Effector memory CD8-positive, alpha-beta T cell (primary cell): ENCODE data around the gene ELFN1.
"Not testable (repeated sequence)": the region's sequence is repeated elsewhere in the genome, so short reads cannot be mapped to it uniquely, and the experiment has no call there.

Experiments used
- ATAC-seq: fragments of 150-1000 bp; cut with Tn5 transposase; replicated peaks from 2 replicates; pipeline ENCODE4 v1.10.0; 2021; ENCODE audit warnings: mild to moderate bottlenecking, moderate library complexity
- DNase-seq, 3 experiments: peaks; one replicate each; pipeline ENCODE4 v3.0.0; 2021
- H3K27ac Mint-ChIP-seq, 2 donors: one replicate each; pipeline ENCODE4 v1.8.0; 2022; ENCODE audit warnings: mild to moderate bottlenecking in 2 of 2, mixed read lengths in 2 of 2, moderate library complexity in 2 of 2
- H3K27me3 Mint-ChIP-seq, 2 donors: one replicate each; pipeline ENCODE4 v1.8.0; 2022; ENCODE audit warnings: mixed read lengths in 2 of 2
- H3K36me3 Mint-ChIP-seq: one replicate; pipeline ENCODE4 v1.8.0; 2022; ENCODE audit warnings: mild to moderate bottlenecking, moderate library complexity, mixed read lengths; ENCODE audit not compliant: insufficient read depth
- H3K4me1 Mint-ChIP-seq, 2 donors: one replicate each; pipeline ENCODE4 v1.8.0; 2022; ENCODE audit warnings: low read depth in 2 of 2, mixed read lengths in 2 of 2
- H3K4me3 Mint-ChIP-seq, 2 donors: one replicate each; pipeline ENCODE4 v1.8.0; 2022; ENCODE audit warnings: mild to moderate bottlenecking in 2 of 2, mixed read lengths in 2 of 2, moderate library complexity in 2 of 2
- H3K9me3 Mint-ChIP-seq, 2 donors: one replicate each; pipeline ENCODE4 v1.8.0; 2022; ENCODE audit warnings: mixed read lengths in 2 of 2

ELFN1 gene

GRCh38 chr7:1763911-1764310 lies 93.8 kb downstream of the ELFN1 start:
- DNase-seq, H3K4me1 Mint-ChIP-seq, ATAC-seq, H3K9me3 Mint-ChIP-seq, H3K27ac Mint-ChIP-seq, H3K4me3 Mint-ChIP-seq, H3K36me3 Mint-ChIP-seq: not testable (repeated sequence)
- peaks cover under 1 to 11% of the 10 kb centered on the region in 2 donors for H3K27me3 Mint-ChIP-seq

GRCh38 chr7:1765336-1765735 lies 95.3 kb downstream of the ELFN1 start:
- Mint-ChIP-seq H3K36me3 (peaks cover 3% of the 10 kb centered on the region), H3K27ac (no peak overlapping the region), H3K9me3 (no peaks in the 10 kb centered on the region), H3K4me3 (no peak overlapping the region), H3K4me1 (no peaks in the 10 kb centered on the region), H3K27me3 (peaks cover 0 to 9% of the 10 kb centered on the region in 2 donors)
- no peak for DNase-seq
- no peak for ATAC-seq

GRCh38 chr7:1767524-1767923 lies 97.4 kb downstream of the ELFN1 start:
- no peak overlapping the region for H3K27ac Mint-ChIP-seq

GRCh38 chr7:1768832-1769231 lies 98.8 kb downstream of the ELFN1 start:
- DNase-seq = no peak
- H3K9me3 Mint-ChIP-seq = no peaks in the 10 kb centered on the region
- no peak for ATAC-seq
- H3K4me1 Mint-ChIP-seq = no peaks in the 10 kb centered on the region
- peaks cover 2% of the 10 kb centered on the region for H3K36me3 Mint-ChIP-seq
- H3K4me3 Mint-ChIP-seq = no peak overlapping the region
- H3K27me3 Mint-ChIP-seq = peaks cover 0 to 25% of the 10 kb centered on the region in 2 donors
- H3K27ac Mint-ChIP-seq = no peak overlapping the region

More at GRCh38 chr7:1767524-1767923, 97.4 kb downstream of the ELFN1 start:
- no peaks in the 10 kb centered on the region for H3K9me3 Mint-ChIP-seq
- H3K4me3 Mint-ChIP-seq = no peak overlapping the region
- ATAC-seq (no peak), DNase-seq (no peak)
- H3K4me1 Mint-ChIP-seq = no peaks in the 10 kb centered on the region
- peaks cover 1% of the 10 kb centered on the region for H3K36me3 Mint-ChIP-seq
- peaks cover 0 to 15% of the 10 kb centered on the region in 2 donors for H3K27me3 Mint-ChIP-seq

- Mint-ChIP-seq H3K36me3 (peaks cover 2% of the 10 kb centered on the region), H3K4me3 (no peak overlapping the region), H3K27ac (no peak overlapping the region), H3K4me1 (no peaks in the 10 kb centered on the region), H3K27me3 (peaks cover 0 to 25% of the 10 kb centered on the region in 2 donors), H3K9me3 (no peaks in the 10 kb centered on the region)
- ATAC-seq (no peak), DNase-seq (no peak)
Observed at GRCh38 chr7:1769286-1770200, 99.5 kb downstream of the ELFN1 start.

GRCh38 chr7:1770331-1770730 lies 100.3 kb downstream of the ELFN1 start:
- H3K27ac Mint-ChIP-seq = no peak overlapping the region
- ATAC-seq (no peak), DNase-seq (no peak)
- H3K36me3 Mint-ChIP-seq = peaks cover 2% of the 10 kb centered on the region
- H3K4me1 Mint-ChIP-seq = no peaks in the 10 kb centered on the region
- no peak overlapping the region for H3K4me3 Mint-ChIP-seq
- H3K9me3 Mint-ChIP-seq = no peaks in the 10 kb centered on the region
- peaks cover 0 to 27% of the 10 kb centered on the region in 2 donors for H3K27me3 Mint-ChIP-seq

GRCh38 chr7:1775389-1775788 lies 105.3 kb downstream of the ELFN1 start:
- DNase-seq = no peak
- Mint-ChIP-seq H3K36me3 (peaks cover 2% of the 10 kb centered on the region), H3K9me3 (no peaks in the 10 kb centered on the region)

GRCh38 chr7:1777122-1777521 lies 107.0 kb downstream of the ELFN1 start:
- ATAC-seq (no peak), DNase-seq (no peak)
- Mint-ChIP-seq H3K9me3 (no peaks in the 10 kb centered on the region), H3K36me3 (peaks cover 2% of the 10 kb centered on the region), H3K4me1 (no peaks in the 10 kb centered on the region), H3K27me3 (peaks cover 14 to 39% of the 10 kb centered on the region in 2 donors), H3K27ac (no peak overlapping the region), H3K4me3 (no peak overlapping the region)

More at GRCh38 chr7:1775389-1775788, 105.3 kb downstream of the ELFN1 start:
- no peaks in the 10 kb centered on the region for H3K4me1 Mint-ChIP-seq
- no peak overlapping the region for H3K4me3 Mint-ChIP-seq
- H3K27ac Mint-ChIP-seq = no peak overlapping the region
- peaks cover 14 to 38% of the 10 kb centered on the region in 2 donors for H3K27me3 Mint-ChIP-seq
- ATAC-seq = no peak

GRCh38 chr7:1779445-1779844 lies 109.4 kb downstream of the ELFN1 start:
- no peaks in the 10 kb centered on the region for H3K4me1 Mint-ChIP-seq
- no peak for DNase-seq
- no peak for ATAC-seq
- H3K27me3 Mint-ChIP-seq = peaks cover 14 to 35% of the 10 kb centered on the region in 2 donors
- H3K36me3 Mint-ChIP-seq = no peaks in the 10 kb centered on the region
- H3K9me3 Mint-ChIP-seq = no peaks in the 10 kb centered on the region
- H3K27ac Mint-ChIP-seq = no peak overlapping the region
- H3K4me3 Mint-ChIP-seq = no peak overlapping the region

GRCh38 chr7:1781369-1781768 lies 111.3 kb downstream of the ELFN1 start:
- peaks cover 5% of the 10 kb centered on the region for H3K36me3 Mint-ChIP-seq
- H3K27me3 Mint-ChIP-seq = peaks cover 29 to 47% of the 10 kb centered on the region in 2 donors
- ATAC-seq (no peak), DNase-seq (no peak)
- H3K4me3 Mint-ChIP-seq = no peak overlapping the region
- H3K27ac Mint-ChIP-seq = no peak overlapping the region
- peaks cover 0 to 8% of the 10 kb centered on the region in 2 donors for H3K9me3 Mint-ChIP-seq
- no peaks in the 10 kb centered on the region for H3K4me1 Mint-ChIP-seq

GRCh38 chr7:1785839-1786238 lies 115.8 kb downstream of the ELFN1 start:
- H3K4me1 Mint-ChIP-seq = no peaks in the 10 kb centered on the region
- H3K27me3 Mint-ChIP-seq = peaks cover 29 to 51% of the 10 kb centered on the region in 2 donors
- peaks cover 5% of the 10 kb centered on the region for H3K36me3 Mint-ChIP-seq
- H3K27ac Mint-ChIP-seq = no peak overlapping the region
- H3K4me3 Mint-ChIP-seq = no peak overlapping the region
- no peak for ATAC-seq
- H3K9me3 Mint-ChIP-seq = peaks cover 0 to 8% of the 10 kb centered on the region in 2 donors
- DNase-seq = no peak

GRCh38 chr7:1787241-1787640 lies 117.2 kb downstream of the ELFN1 start:
- no peak overlapping the region for H3K27ac Mint-ChIP-seq
- peaks cover 0 to 8% of the 10 kb centered on the region in 2 donors for H3K9me3 Mint-ChIP-seq
- peaks cover 29 to 52% of the 10 kb centered on the region in 2 donors for H3K27me3 Mint-ChIP-seq
- DNase-seq (no peak), ATAC-seq (no peak)
- peaks cover 5% of the 10 kb centered on the region for H3K36me3 Mint-ChIP-seq
- H3K4me3 Mint-ChIP-seq = no peak overlapping the region
- no peaks in the 10 kb centered on the region for H3K4me1 Mint-ChIP-seq

- peaks cover 29 to 52% of the 10 kb centered on the region in 2 donors for H3K27me3 Mint-ChIP-seq
- H3K9me3 Mint-ChIP-seq = peaks cover 0 to 8% of the 10 kb centered on the region in 2 donors
- DNase-seq = no peak
- H3K4me3 Mint-ChIP-seq = no peak overlapping the region
- no peaks in the 10 kb centered on the region for H3K4me1 Mint-ChIP-seq
- ATAC-seq = no peak
- peaks cover 5% of the 10 kb centered on the region for H3K36me3 Mint-ChIP-seq
- H3K27ac Mint-ChIP-seq = no peak overlapping the region
Observed at GRCh38 chr7:1787681-1788235, 117.7 kb downstream of the ELFN1 start.
